Common myeloid progenitor, CD34-positive (primary cell): Measurements from ENCODE around the gene LZTS3.

ENCODE experiments used
- CTCF ChIA-PET: fragments of 350-600 bp; sonication (Branson Sonifier 250); formaldehyde crosslinking; loops from one replicate; lab custom pipeline; 2021; ENCODE audit warnings: antibody characterized with exemption; lab: Charles Lee
- POLR2A ChIA-PET: fragments of 350-600 bp; sonication (Branson Sonifier 250); formaldehyde crosslinking; loops from one replicate; lab custom pipeline; 2021; ENCODE audit warnings: antibody characterized with exemption; lab: Charles Lee
- DNase-seq, 3 donors: peaks; one replicate each; pipeline versions ENCODE4 v3.0.0 to v3.0.0-alpha.2; 2013
- H3K27ac ChIP-seq, 2 experiments: 1 replicate in 1 of 2; 2 replicates in 1 of 2; pipeline ENCODE4 v1.7.0; 2013; ENCODE audit warnings: inconsistent platforms in 2 of 2, low read length in 2 of 2, mild to moderate bottlenecking in 2 of 2, low read depth in 1 of 2, moderate library complexity in 1 of 2; ENCODE audit not compliant: severe bottlenecking in 2 of 2, insufficient read depth in 1 of 2, poor library complexity in 1 of 2
- H3K27me3 ChIP-seq, 5 experiments: replicated peaks in 2 of 5; 1 replicate in 3 of 5; 2 replicates in 2 of 5; pipeline versions ENCODE4 v1.6.1 to v1.7.0; 2013; ENCODE audit warnings: low read length in 4 of 5, mild to moderate bottlenecking in 2 of 5, moderate library complexity in 2 of 5, inconsistent platforms in 1 of 5; ENCODE audit not compliant: insufficient read depth in 5 of 5, control insufficient read depth in 4 of 5
- H3K36me3 ChIP-seq, 4 experiments: 1 replicate in 2 of 4; 2 replicates in 2 of 4; pipeline versions ENCODE4 v1.6.1 to v1.7.0; 2013; ENCODE audit warnings: low read length in 3 of 4, control low read depth in 1 of 4, mild to moderate bottlenecking in 1 of 4; ENCODE audit not compliant: control insufficient read depth in 4 of 4, insufficient read depth in 4 of 4
- H3K4me1 ChIP-seq, 4 experiments: 1 replicate in 3 of 4; 2 replicates in 1 of 4; pipeline versions ENCODE4 v1.6.1 to v1.7.1; 2013; ENCODE audit warnings: low read length in 3 of 4, mild to moderate bottlenecking in 3 of 4, control low read depth in 1 of 4, inconsistent platforms in 1 of 4, moderate library complexity in 1 of 4; ENCODE audit not compliant: control insufficient read depth in 4 of 4, insufficient read depth in 4 of 4; ENCODE audit errors: control extremely low read depth in 1 of 4
- H3K4me3 ChIP-seq, 7 experiments: 1 replicate in 4 of 7; 2 replicates in 3 of 7; pipeline versions ENCODE4 v1.5.1 to v1.7.0; 2013; ENCODE audit warnings: mild to moderate bottlenecking in 7 of 7, low read length in 6 of 7, moderate library complexity in 6 of 7, inconsistent platforms in 2 of 7, low read depth in 2 of 7, control low read depth in 1 of 7; ENCODE audit not compliant: insufficient read depth in 4 of 7, control insufficient read depth in 1 of 7; ENCODE audit errors: extremely low read depth in 1 of 7
- H3K9me3 ChIP-seq, 5 experiments: 1 replicate in 4 of 5; 2 replicates in 1 of 5; pipeline versions ENCODE4 v1.6.1 to v1.7.1; 2013; ENCODE audit warnings: low read length in 4 of 5, mild to moderate bottlenecking in 2 of 5, inconsistent platforms in 1 of 5, low read depth in 1 of 5, moderate library complexity in 1 of 5; ENCODE audit not compliant: control insufficient read depth in 4 of 5, insufficient read depth in 2 of 5; ENCODE audit errors: control extremely low read depth in 1 of 5
- WGBS: methylation state at CpG from one replicate; pipeline ENCODE4 v1.1.5; 2013; ENCODE audit not compliant: insufficient coverage; 5-methylcytosine and 5-hydroxymethylcytosine counted together

LZTS3 gene

GRCh38 chr20:3209946-3210317 lies 36.6 kb upstream of the LZTS3 start:
- H3K4me1 ChIP-seq: peaks cover 6 to 21% (median 18%) of the 10 kb centered on the region in 4 experiments
- no peaks in the 10 kb centered on the region for H3K27me3 ChIP-seq
- H3K36me3 ChIP-seq: peaks cover 0 to 15% (median 12%) of the 10 kb centered on the region in 4 experiments
- ChIA-PET POLR2A (no interaction called here), CTCF (interaction anchor here (1.0 to 1.4 kb wide), 4 partner anchors 9 to 141 kb away, joined by 3 to 4 read pairs (median 4); no protein-coding TSS in a partner anchor)
- peak in 1 of 3 donors; percentile 11 for DNase-seq
- no peaks in the 10 kb centered on the region for H3K9me3 ChIP-seq
- peak overlapping the region; percentile 85 to 98 (median 94) for H3K4me3 ChIP-seq
- WGBS: 2% methylated on average over 10 of the region's 10 CpGs
- peak overlapping the region; percentile 62 to 89 for H3K27ac ChIP-seq

DNA sequence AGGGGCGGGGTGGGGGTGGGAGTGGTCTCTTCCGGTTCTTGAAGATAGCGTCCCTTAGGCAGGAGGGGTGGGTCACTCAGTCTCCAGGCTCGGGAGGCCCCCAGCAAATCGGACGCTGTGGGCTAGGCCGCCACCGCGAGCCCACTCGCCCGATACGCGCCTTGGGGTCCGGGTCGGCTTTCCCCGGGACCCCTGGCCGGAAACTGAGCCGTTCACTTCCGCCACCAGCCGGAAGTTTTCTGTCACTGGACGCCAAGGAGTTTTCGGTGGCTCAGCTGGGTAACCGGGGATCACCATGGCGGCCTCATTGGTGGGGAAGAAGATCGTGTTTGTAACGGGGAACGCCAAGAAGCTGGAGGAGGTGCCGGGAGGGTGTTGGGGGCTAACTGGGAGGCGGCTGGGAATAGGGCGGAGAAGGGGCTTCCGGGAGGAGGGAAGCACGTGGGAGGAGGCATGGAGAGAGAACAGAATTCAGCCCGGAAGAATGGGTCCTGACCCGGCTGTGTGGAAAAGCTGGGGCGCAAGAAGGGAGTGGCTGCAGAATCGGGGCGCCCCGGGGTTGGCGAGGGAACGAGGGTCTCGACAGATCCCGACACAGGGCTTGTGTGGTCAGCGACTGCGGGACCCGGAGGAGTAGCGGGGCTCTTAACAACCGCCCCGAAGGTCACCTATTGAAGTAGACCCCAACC lies 36.1 kb upstream of the LZTS3 start, which contains the start of gene ITPA:
Gene ITPA, plus strand, starts transcription at position 242 of the 689 bp plus-strand sequence. Its CDS starts 54 bp downstream, at position 296.
- POLR2A ChIA-PET: interaction anchor here (0.5 kb wide), 1 partner anchor 10 kb away, joined by 3 read pairs; no protein-coding TSS in a partner anchor
- peaks cover 6 to 21% (median 18%) of the 10 kb centered on the region in 4 experiments for H3K4me1 ChIP-seq
- WGBS: under 1% methylated on average over 40 of the region's 48 CpGs
- no peaks in the 10 kb centered on the region for H3K9me3 ChIP-seq
- DNase-seq: peak; percentile 50 to 67 (median 60)
- CTCF ChIA-PET: interaction anchor here (0.7 to 1.1 kb wide), 6 partner anchors 9 to 156 kb away, joined by 3 to 5 read pairs (median 4); no protein-coding TSS in a partner anchor
- peak within 1 kb of the TSS; percentile 62 to 89 for H3K27ac ChIP-seq
- no peaks in the 10 kb centered on the region for H3K27me3 ChIP-seq
- peak within 1 kb of the TSS; percentile 85 to 98 (median 94) for H3K4me3 ChIP-seq
- peaks cover 0 to 14% (median 11%) of the 10 kb centered on the region in 4 experiments for H3K36me3 ChIP-seq

GRCh38 chr20:3208786-3209256 lies 35.5 kb upstream of the LZTS3 start:
- Histone ChIP-seq H3K27me3 (no peaks in the 10 kb centered on the region), H3K4me1 (peaks cover 6 to 26% (median 19%) of the 10 kb centered on the region in 4 experiments), H3K4me3 (peak overlapping the region; percentile 85 to 98 (median 94)), H3K9me3 (no peaks in the 10 kb centered on the region), H3K27ac (peak overlapping the region; percentile 62 to 89), H3K36me3 (peaks cover 0 to 10% (median 9%) of the 10 kb centered on the region in 4 experiments)
- WGBS: 0% methylated on average over 8 of the region's 10 CpGs
- peak in 2 of 3 donors; percentile 50 to 64 for DNase-seq
- POLR2A ChIA-PET: interaction anchor here (0.5 kb wide), 1 partner anchor 10 kb away, joined by 3 read pairs; no protein-coding TSS in a partner anchor
- CTCF ChIA-PET: interaction anchor here (0.6 to 1.1 kb wide), 4 partner anchors 11 to 167 kb away, joined by 3 to 5 read pairs (median 3); no protein-coding TSS in a partner anchor

DNA sequence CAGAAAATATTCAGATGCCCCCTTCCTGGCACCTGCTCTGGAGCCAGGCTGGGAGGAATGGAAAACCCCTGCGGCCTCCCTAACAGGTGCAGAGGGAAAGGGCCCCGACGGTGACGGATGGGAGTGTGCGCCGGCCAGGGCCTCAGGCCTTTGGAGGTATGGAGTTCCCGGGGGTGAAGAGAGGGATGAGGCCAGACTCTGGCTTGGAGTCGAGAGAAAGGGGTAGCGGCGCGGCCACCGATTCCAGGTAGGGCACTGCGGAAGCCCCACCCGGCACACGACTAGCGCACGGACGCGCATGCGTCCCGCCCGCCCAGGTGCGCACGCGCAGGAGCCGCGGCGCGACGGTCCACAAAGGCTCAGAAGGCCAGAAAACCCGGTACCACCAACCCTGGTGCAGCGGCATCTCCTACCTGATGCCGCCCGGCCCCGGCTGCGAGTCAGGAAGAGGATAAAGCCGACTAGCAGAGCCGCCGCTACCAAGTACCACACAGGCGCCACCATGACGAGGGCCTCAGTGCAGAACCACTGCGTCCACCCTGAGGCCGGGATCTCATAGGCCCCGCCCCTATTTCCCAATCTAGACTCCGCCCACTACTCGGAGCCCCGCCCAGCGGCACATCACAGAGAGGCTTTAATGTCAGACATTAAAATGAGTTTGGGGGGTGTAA lies 30.9 kb upstream of the LZTS3 start, which contains the start of gene DDRGK1:
Gene DDRGK1, minus strand, starts transcription at position 559 of the 671 bp plus-strand sequence. Its CDS starts 55 bp downstream, at position 504.
- DNase-seq: peak; percentile 80 to 89 (median 88)
- ChIA-PET CTCF (interaction anchor here (1.0 kb wide), 1 partner anchor 115 kb away, joined by 3 read pairs; no protein-coding TSS in a partner anchor), POLR2A (no interaction called here)
- peaks cover 0 to 23% (median 21%) of the 10 kb centered on the region in 4 experiments for H3K4me1 ChIP-seq
- no peaks in the 10 kb centered on the region for H3K27me3 ChIP-seq
- H3K9me3 ChIP-seq: no peaks in the 10 kb centered on the region
- WGBS: 0% methylated on average over 40 of the region's 48 CpGs
- H3K4me3 ChIP-seq: peak within 1 kb of the TSS; percentile 74 to 95 (median 87)
- peak within 1 kb of the TSS; percentile 54 to 84 for H3K27ac ChIP-seq
- peaks cover 6 to 28% (median 19%) of the 10 kb centered on the region in 4 experiments for H3K36me3 ChIP-seq

GRCh38 chr20:3203315-3204123 lies 30.2 kb upstream of the LZTS3 start:
- WGBS: 23% methylated on average over 21 of the region's 31 CpGs
- no peaks in the 10 kb centered on the region for H3K9me3 ChIP-seq
- peak overlapping the region; percentile 74 to 95 (median 87) for H3K4me3 ChIP-seq
- no peaks in the 10 kb centered on the region for H3K27me3 ChIP-seq
- DNase-seq: peak in 2 of 3 donors; percentile 32 to 37
- ChIA-PET POLR2A (no interaction called here), CTCF (interaction anchor here (1.0 kb wide), 1 partner anchor 114 kb away, joined by 3 read pairs; no protein-coding TSS in a partner anchor)
- peaks cover 0 to 20% (median 19%) of the 10 kb centered on the region in 4 experiments for H3K4me1 ChIP-seq
- peak overlapping the region; percentile 54 to 84 for H3K27ac ChIP-seq
- peaks cover 6 to 35% (median 24%) of the 10 kb centered on the region in 4 experiments for H3K36me3 ChIP-seq

DNA sequence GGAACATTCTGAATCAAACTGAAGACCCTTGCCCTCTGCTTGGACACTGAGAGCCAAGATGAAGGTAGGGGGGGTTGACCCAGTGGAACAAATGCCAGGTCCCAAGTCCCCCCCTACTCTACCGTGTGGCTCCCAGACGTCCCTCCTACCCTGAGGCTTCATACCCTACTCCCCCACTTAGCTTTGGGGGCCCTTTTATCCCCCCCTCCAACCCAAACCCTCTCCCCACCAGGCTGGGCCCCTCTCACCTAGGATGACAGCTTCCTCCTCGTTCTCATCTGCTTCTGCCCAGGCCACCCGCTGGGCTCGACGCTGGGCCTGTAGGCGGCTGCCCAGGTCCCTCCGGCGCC lies 29.6 kb upstream of the LZTS3 start:
- Histone ChIP-seq H3K27ac (peak overlapping the region in 1 of 2 experiments; percentile 84), H3K9me3 (no peaks in the 10 kb centered on the region), H3K36me3 (peaks cover 6 to 36% (median 24%) of the 10 kb centered on the region in 4 experiments), H3K4me3 (peak overlapping the region in 4 of 7 experiments; percentile 77 to 95 (median 88)), H3K27me3 (no peaks in the 10 kb centered on the region), H3K4me1 (peaks cover 0 to 17% (median 14%) of the 10 kb centered on the region in 4 experiments)
- ChIA-PET POLR2A (no interaction called here), CTCF (interaction anchor here (1.0 kb wide), 1 partner anchor 113 kb away, joined by 3 read pairs; no protein-coding TSS in a partner anchor)
- DNase-seq: no peak
- 88% methylated on average over 9 of the region's 9 CpGs for WGBS
